Nephron (organoid): ENCODE measurements around the gene SORD.
"Not testable (repeated sequence)": the region's sequence is repeated elsewhere in the genome, so short reads cannot be mapped to it uniquely, and the experiment has no call there.

Experiments
- H3K27ac Mint-ChIP-seq, 3 experiments: 2 replicates each; pipeline ENCODE4 v1.8.0; 2020; ENCODE audit warnings: mixed read lengths in 3 of 3, mild to moderate bottlenecking in 2 of 3, moderate library complexity in 1 of 3
- H3K27me3 Mint-ChIP-seq: 2 replicates; pipeline ENCODE4 v1.8.0; 2021; ENCODE audit warnings: low read depth, mild to moderate bottlenecking, moderate library complexity, mixed read lengths
- H3K36me3 Mint-ChIP-seq: 2 replicates; pipeline ENCODE4 v1.8.0; 2020; ENCODE audit warnings: low read depth, mixed read lengths
- H3K4me1 Mint-ChIP-seq: 2 replicates; pipeline ENCODE4 v1.8.0; 2020; ENCODE audit warnings: mixed read lengths
- H3K4me3 Mint-ChIP-seq, 3 experiments: 2 replicates each; pipeline ENCODE4 v1.8.0; 2020; ENCODE audit warnings: mild to moderate bottlenecking in 3 of 3, mixed read lengths in 3 of 3, moderate library complexity in 2 of 3
- H3K9me3 Mint-ChIP-seq: 2 replicates; pipeline ENCODE4 v1.8.0; 2020; ENCODE audit warnings: mixed read lengths
- CTCF ChIP-seq, 3 experiments: fragments of 200-600 bp; sonication (generic); IDR thresholded peaks; one replicate each; pipeline ENCODE4 v1.5.0; 2021; ENCODE audit warnings: antibody characterized with exemption in 3 of 3; ENCODE audit not compliant: unreplicated experiment in 3 of 3

SORD gene

GRCh38 chr15:45050587-45050986 lies 27.6 kb downstream of the SORD start:
- H3K36me3 Mint-ChIP-seq, result peaks cover 71% of the 10 kb centered on the region
- no peaks in the 10 kb centered on the region for H3K4me1 Mint-ChIP-seq
- no peak overlapping the region for H3K27ac Mint-ChIP-seq
- no peaks in the 10 kb centered on the region for H3K27me3 Mint-ChIP-seq
- no peak overlapping the region for H3K4me3 Mint-ChIP-seq
- no peak for TF ChIP-seq CTCF (IDR thresholded peaks at IDR 0.05; ENCODE audit: unreplicated experiment in 3 of 3)
- H3K9me3 Mint-ChIP-seq, result peaks cover 26% of the 10 kb centered on the region

DNA sequence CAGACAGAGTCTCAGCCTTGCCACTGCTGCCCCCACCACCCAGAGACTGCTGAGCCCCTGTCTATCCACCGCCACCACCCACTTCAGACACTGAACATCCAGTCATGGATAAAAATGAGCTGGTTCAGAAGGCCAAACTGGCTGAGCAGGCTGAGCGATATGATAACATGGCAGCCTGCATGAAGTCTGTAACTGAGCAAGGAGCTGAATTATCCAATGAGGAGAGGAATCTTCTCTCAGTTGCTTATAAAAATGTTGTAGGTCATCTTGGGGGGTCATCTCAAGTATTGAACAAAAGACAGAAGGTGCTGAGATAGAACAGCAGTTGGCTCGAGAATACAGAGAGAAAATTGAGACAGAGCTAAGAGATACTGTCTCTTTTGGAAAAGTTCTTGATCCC lies 29.7 kb downstream of the SORD start:
- H3K4me1 Mint-ChIP-seq, H3K27me3 Mint-ChIP-seq, H3K27ac Mint-ChIP-seq, H3K4me3 Mint-ChIP-seq: not testable (repeated sequence)
- H3K9me3 Mint-ChIP-seq, result peaks cover 26% of the 10 kb centered on the region
- peaks cover 69% of the 10 kb centered on the region for H3K36me3 Mint-ChIP-seq

DNA sequence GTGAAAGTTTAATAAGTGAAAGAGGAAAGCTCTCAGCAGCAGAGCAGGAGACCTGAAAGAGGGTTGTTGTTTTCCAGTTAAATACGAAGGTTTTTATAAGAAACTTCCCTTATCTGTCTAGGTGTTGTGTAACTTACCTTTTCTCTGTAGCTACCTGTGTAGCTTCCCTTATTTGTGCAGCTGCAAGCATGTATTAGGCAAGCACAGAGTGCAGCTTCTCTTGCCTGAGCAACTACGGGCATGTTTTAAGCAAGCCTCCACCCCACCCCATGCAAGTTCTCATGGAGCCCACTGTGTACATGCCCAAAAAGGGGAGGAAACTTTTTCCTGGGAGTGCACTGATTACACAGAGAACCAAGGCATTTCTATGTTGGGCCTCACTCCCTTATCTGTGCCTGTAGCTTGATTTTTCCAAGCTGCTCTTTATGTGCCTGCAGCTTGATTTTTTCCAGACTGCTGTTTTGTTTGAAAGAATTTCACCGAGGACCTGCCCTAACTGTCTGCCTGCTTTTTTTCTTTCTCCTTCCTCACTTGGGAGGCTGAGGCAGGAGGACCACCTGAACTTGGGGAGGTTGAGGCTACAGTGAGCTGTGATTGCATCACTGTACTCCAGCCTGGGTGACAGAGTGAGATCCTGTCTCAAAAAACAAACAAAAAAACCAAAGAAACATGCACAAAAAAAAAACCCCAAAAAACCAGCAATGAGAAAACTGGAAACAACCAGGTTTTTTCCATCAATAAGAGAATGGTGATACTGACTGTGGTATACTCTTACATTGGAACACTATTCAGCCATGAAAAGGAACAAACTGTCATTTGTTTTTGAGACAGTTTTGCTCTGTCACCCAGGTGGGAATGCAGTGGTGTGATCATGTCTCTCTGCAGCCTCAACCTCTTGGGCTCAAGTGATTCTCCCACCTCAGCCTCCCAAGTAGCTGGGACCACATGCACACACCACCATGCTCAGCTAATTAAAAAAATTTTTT lies 36.0 kb downstream of the SORD start:
- not testable (repeated sequence) for H3K27me3 Mint-ChIP-seq, H3K4me1 Mint-ChIP-seq, H3K9me3 Mint-ChIP-seq, H3K4me3 Mint-ChIP-seq, H3K27ac Mint-ChIP-seq
- peaks cover 46% of the 10 kb centered on the region for H3K36me3 Mint-ChIP-seq

- H3K4me1 Mint-ChIP-seq, H3K27ac Mint-ChIP-seq, H3K27me3 Mint-ChIP-seq, H3K9me3 Mint-ChIP-seq, H3K4me3 Mint-ChIP-seq: not testable (repeated sequence)
- H3K36me3 Mint-ChIP-seq, result peaks cover 44% of the 10 kb centered on the region
Observed at GRCh38 chr15:45062301-45062700, 39.3 kb downstream of the SORD start.

GRCh38 chr15:45064386-45064785 lies 41.4 kb downstream of the SORD start:
- Mint-ChIP-seq H3K9me3 (no peaks in the 10 kb centered on the region), H3K4me1 (no peaks in the 10 kb centered on the region), H3K36me3 (peaks cover 36% of the 10 kb centered on the region), H3K27ac (no peak overlapping the region), H3K4me3 (no peak overlapping the region), H3K27me3 (no peaks in the 10 kb centered on the region)
- no peak for TF ChIP-seq CTCF (IDR thresholded peaks at IDR 0.05; ENCODE audit: unreplicated experiment in 3 of 3)

GRCh38 chr15:45069942-45070360 lies 47.0 kb downstream of the SORD start:
- H3K27ac Mint-ChIP-seq, H3K4me3 Mint-ChIP-seq, H3K4me1 Mint-ChIP-seq, H3K9me3 Mint-ChIP-seq, H3K27me3 Mint-ChIP-seq: not testable (repeated sequence)
- peaks cover 23% of the 10 kb centered on the region for H3K36me3 Mint-ChIP-seq

DNA sequence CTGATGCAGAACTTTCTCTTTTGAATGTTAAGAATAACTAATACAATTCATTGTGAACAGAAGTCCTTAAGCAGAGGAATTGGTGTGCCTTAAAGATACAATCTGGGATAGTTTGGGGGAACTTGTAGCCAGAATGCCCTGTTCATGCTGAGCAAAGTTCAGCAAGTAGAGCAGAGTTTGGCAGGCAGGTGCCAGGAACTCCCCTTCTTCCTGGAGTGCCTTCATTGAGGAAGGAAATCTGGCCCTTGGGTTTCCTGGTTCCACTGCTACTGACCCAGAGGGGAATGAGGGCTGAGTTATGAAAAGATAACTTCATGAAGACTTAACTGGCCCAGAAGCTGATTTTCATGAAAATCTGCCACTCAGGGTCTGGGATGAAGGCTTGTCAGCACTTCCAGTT lies 50.6 kb downstream of the SORD start:
- not testable (repeated sequence) for H3K36me3 Mint-ChIP-seq

DNA sequence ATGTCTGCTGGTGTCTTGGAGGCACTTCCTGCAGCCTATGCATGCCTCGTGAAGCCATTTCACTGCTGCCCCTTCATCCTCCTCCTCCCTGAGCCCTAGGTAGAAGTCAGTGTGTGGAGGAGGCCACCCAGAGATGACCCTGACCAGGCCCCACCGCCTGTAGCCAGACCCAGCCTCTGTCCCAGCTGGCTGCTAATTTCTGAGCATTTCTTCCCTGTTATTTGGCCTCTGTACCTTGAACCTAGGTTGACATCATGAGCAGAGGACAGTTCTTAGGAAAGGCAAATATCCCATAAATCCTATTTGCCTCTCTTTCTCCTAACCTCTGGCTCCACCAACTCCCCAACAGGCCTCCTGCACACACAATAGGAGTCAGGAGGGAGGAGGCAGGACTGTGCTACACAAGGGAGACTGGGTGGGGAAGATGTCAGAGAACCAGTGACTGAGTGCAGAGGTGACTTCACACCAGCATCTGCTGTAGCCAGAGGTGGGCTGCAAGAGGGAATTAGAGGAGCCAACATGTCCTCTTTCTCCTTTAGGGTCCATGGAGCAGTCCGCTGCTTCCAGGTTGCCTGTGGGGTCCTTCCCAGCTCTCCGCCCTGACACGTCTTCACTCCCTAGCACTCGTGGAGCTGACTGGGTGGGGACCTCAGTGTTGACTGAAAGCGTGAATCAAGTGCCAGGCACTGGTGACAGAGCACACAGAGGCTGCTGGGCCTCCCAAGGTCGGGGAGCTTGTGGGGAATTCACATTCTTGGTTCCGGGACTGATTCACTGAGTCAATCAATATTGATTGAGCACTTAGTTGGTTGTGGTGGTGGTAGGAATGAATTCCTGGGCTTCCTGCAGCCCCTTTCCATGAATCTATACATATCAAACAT lies 52.7 kb downstream of the SORD start:
- not testable (repeated sequence) for H3K9me3 Mint-ChIP-seq, H3K4me3 Mint-ChIP-seq, H3K36me3 Mint-ChIP-seq, H3K27ac Mint-ChIP-seq, H3K4me1 Mint-ChIP-seq, H3K27me3 Mint-ChIP-seq

More for the DNA sequence above, 50.6 kb downstream of the SORD start:
- H3K4me3 Mint-ChIP-seq, H3K9me3 Mint-ChIP-seq, H3K27ac Mint-ChIP-seq, H3K4me1 Mint-ChIP-seq, H3K27me3 Mint-ChIP-seq: not testable (repeated sequence)

- H3K36me3 Mint-ChIP-seq, H3K4me3 Mint-ChIP-seq, H3K4me1 Mint-ChIP-seq, H3K9me3 Mint-ChIP-seq, H3K27me3 Mint-ChIP-seq, H3K27ac Mint-ChIP-seq: not testable (repeated sequence)
Observed at GRCh38 chr15:45077391-45077790, 54.4 kb downstream of the SORD start.

DNA sequence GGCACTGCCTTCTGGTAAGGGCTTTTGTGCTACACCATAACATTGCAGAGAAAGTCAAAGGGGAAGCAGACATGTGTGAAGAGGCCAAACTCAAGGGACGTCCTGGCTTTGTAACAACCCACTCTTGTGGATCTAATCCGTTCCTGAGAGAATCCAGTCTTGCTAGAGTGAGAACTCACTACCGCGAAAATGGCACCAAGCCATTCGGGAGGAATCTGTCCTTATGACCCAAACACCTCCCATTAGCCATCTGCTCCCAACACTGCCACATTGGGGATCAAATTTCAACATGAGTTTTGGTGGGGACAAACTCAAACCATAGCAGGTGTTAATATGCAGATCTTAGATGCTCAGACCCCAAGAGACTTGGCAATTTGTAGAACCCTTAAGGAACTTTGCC lies 56.2 kb downstream of the SORD start:
- H3K36me3 Mint-ChIP-seq, H3K4me1 Mint-ChIP-seq, H3K9me3 Mint-ChIP-seq, H3K4me3 Mint-ChIP-seq, H3K27ac Mint-ChIP-seq: not testable (repeated sequence)
- peaks cover 14% of the 10 kb centered on the region for H3K27me3 Mint-ChIP-seq

GRCh38 chr15:45079628-45080246 lies 56.7 kb downstream of the SORD start:
- H3K9me3 Mint-ChIP-seq, H3K36me3 Mint-ChIP-seq, H3K4me1 Mint-ChIP-seq, H3K27ac Mint-ChIP-seq, H3K4me3 Mint-ChIP-seq: not testable (repeated sequence)
- peaks cover 19% of the 10 kb centered on the region for H3K27me3 Mint-ChIP-seq

DNA sequence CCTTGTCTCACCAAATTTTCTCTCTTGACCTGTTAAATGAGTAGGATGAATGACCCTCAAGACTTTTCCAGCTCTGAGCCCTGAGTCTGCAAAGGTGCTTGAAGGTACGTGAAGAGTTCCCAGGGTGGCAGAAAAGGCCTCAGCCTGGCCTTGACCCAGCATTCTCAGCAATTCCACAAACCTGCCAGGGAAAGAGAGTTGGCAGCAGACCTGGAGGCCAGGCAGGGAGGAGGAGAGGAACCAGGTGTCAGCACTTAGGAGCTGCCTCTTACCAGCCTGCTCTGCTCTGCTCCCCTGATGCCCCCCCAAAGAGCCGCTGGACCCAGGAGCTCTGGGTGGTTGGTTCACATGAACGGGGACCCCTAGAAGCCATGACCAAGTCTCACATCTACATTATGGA lies 57.6 kb downstream of the SORD start:
- H3K27me3 Mint-ChIP-seq, result peaks cover 19% of the 10 kb centered on the region
- not testable (repeated sequence) for H3K9me3 Mint-ChIP-seq, H3K36me3 Mint-ChIP-seq, H3K4me3 Mint-ChIP-seq, H3K4me1 Mint-ChIP-seq, H3K27ac Mint-ChIP-seq
